ENCODE results near the gene DCANP1.

DNA sequence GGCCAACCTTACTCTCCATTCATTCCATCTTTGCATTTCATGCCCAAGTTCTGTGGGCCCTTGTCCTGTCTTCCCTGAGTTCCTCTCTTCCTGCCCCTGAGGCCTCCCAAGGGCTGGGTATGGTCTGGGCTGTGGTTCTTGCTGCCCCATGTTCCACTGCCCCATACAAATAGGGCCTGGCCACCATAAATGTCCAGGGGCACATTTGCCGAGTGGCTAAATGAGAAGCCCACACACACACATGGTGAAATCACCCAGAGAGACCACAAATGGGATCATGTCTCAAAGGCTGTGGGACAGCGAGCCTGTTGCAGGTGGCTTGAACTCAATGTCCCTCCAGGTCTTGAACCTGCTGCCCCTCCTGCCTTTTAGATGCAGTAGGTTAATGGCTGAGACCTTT, 3.8 kb upstream of the DCANP1 start:
- TF ChIP-seq CTCF (IDR thresholded peaks at IDR 0.05) (no peak), ZFX (IDR thresholded peaks at IDR 0.05; ENCODE audit: borderline replicate concordance) (no peak)

All from 22Rv1 (cell line).